ENCODE measurements around the gene USH1C. TPM values are rescaled to one million over a fixed set of nuclear protein-coding genes. Genes with fewer than 3 reads are reported as not detected.

The USH1C gene
- total RNA-seq (2014; rRNA removed; shearing (Covaris generic)): not detected in 2 replicates

- no peak for DNase-seq (ENCODE audit: low spot score)
- in situ Hi-C loops (cut with HindIII; ENCODE audit: low sequenced_read_pairs): no loop called here
Measured at GRCh38 chr11:17544181-17544622, at the start of gene USH1C. Gene USH1C, minus strand, starts transcription at chr11:17544416. Its CDS starts 109 bp downstream, at chr11:17544307.

- no peak for DNase-seq (ENCODE audit: low spot score)
- in situ Hi-C loops (cut with HindIII; ENCODE audit: low sequenced_read_pairs): no loop called here
Measured at GRCh38 chr11:17593466-17594245, 49.4 kb upstream of the USH1C start.

GRCh38 chr11:17591293-17591692 lies 47.1 kb upstream of the USH1C start:
- no peak for DNase-seq (ENCODE audit: low spot score)
- in situ Hi-C loops (cut with HindIII; ENCODE audit: low sequenced_read_pairs): no loop called here

- DNase-seq (ENCODE audit: low spot score): no peak
- in situ Hi-C loops (cut with HindIII; ENCODE audit: low sequenced_read_pairs): no loop called here
Measured at GRCh38 chr11:17590463-17590862, 46.2 kb upstream of the USH1C start.

- in situ Hi-C loops (cut with HindIII; ENCODE audit: low sequenced_read_pairs): no loop called here
- DNase-seq (ENCODE audit: low spot score): no peak
Measured at GRCh38 chr11:17588721-17589120, 44.5 kb upstream of the USH1C start.

GRCh38 chr11:17588166-17588565 lies 44.0 kb upstream of the USH1C start:
- DNase-seq (ENCODE audit: low spot score): no peak
- in situ Hi-C loops (cut with HindIII; ENCODE audit: low sequenced_read_pairs): no loop called here

GRCh38 chr11:17585911-17586695 lies 41.9 kb upstream of the USH1C start:
- DNase-seq (ENCODE audit: low spot score): no peak
- in situ Hi-C loops (cut with HindIII; ENCODE audit: low sequenced_read_pairs): no loop called here

- in situ Hi-C loops (cut with HindIII; ENCODE audit: low sequenced_read_pairs): no loop called here
- DNase-seq (ENCODE audit: low spot score): no peak
Measured at GRCh38 chr11:17581732-17582053, 37.5 kb upstream of the USH1C start.

GRCh38 chr11:17581036-17581731 lies 37.0 kb upstream of the USH1C start:
- DNase-seq (ENCODE audit: low spot score): no peak
- in situ Hi-C loops (cut with HindIII; ENCODE audit: low sequenced_read_pairs): no loop called here

GRCh38 chr11:17580271-17580670 lies 36.1 kb upstream of the USH1C start:
- no peak for DNase-seq (ENCODE audit: low spot score)
- in situ Hi-C loops (cut with HindIII; ENCODE audit: low sequenced_read_pairs): no loop called here

GRCh38 chr11:17579451-17579850 lies 35.2 kb upstream of the USH1C start:
- in situ Hi-C loops (cut with HindIII; ENCODE audit: low sequenced_read_pairs): no loop called here
- no peak for DNase-seq (ENCODE audit: low spot score)

- in situ Hi-C loops (cut with HindIII; ENCODE audit: low sequenced_read_pairs): no loop called here
- no peak for DNase-seq (ENCODE audit: low spot score)
Measured at GRCh38 chr11:17578958-17579357, 34.7 kb upstream of the USH1C start.

GRCh38 chr11:17578296-17578695 lies 34.1 kb upstream of the USH1C start:
- in situ Hi-C loops (cut with HindIII; ENCODE audit: low sequenced_read_pairs): no loop called here
- no peak for DNase-seq (ENCODE audit: low spot score)

GRCh38 chr11:17575431-17576425 lies 31.5 kb upstream of the USH1C start:
- in situ Hi-C loops (cut with HindIII; ENCODE audit: low sequenced_read_pairs): no loop called here
- DNase-seq (ENCODE audit: low spot score): no peak

- no peak for DNase-seq (ENCODE audit: low spot score)
- in situ Hi-C loops (cut with HindIII; ENCODE audit: low sequenced_read_pairs): no loop called here
Measured at GRCh38 chr11:17574141-17575091, 30.2 kb upstream of the USH1C start.

GRCh38 chr11:17573526-17573925 lies 29.3 kb upstream of the USH1C start:
- DNase-seq (ENCODE audit: low spot score): no peak
- in situ Hi-C loops (cut with HindIII; ENCODE audit: low sequenced_read_pairs): no loop called here

GRCh38 chr11:17572791-17573460 lies 28.7 kb upstream of the USH1C start:
- in situ Hi-C loops (cut with HindIII; ENCODE audit: low sequenced_read_pairs): no loop called here
- DNase-seq (ENCODE audit: low spot score): no peak
